ENCODE data around the gene FAM174B.
"Not testable (repeated sequence)": the region's sequence is repeated elsewhere in the genome, so short reads cannot be mapped to it uniquely, and the experiment has no call there.

Gene FAM174B

GRCh38 chr15:92616621-92617548 lies 38.7 kb downstream of the FAM174B start:
- DNase-seq, result no peak

GRCh38 chr15:92614791-92615785 lies 40.5 kb downstream of the FAM174B start:
- DNase-seq, result no peak

- no peak for DNase-seq
Observed at GRCh38 chr15:92614301-92614700, 41.3 kb downstream of the FAM174B start.

GRCh38 chr15:92613841-92614240 lies 41.7 kb downstream of the FAM174B start:
- no peak for DNase-seq

GRCh38 chr15:92612891-92613290 lies 42.7 kb downstream of the FAM174B start:
- DNase-seq, result no peak

GRCh38 chr15:92611995-92612745 lies 43.4 kb downstream of the FAM174B start:
- DNase-seq, result no peak

- DNase-seq, result no peak
Observed at GRCh38 chr15:92611150-92611549, 44.4 kb downstream of the FAM174B start.

- DNase-seq, result no peak
Observed at GRCh38 chr15:92610101-92610520, 45.5 kb downstream of the FAM174B start.

- no peak for DNase-seq
Observed at GRCh38 chr15:92608866-92609700, 46.5 kb downstream of the FAM174B start.

- not testable (repeated sequence) for DNase-seq
Observed at GRCh38 chr15:92606836-92607150, 48.8 kb downstream of the FAM174B start.

GRCh38 chr15:92606126-92606835 lies 49.3 kb downstream of the FAM174B start:
- no peak for DNase-seq

GRCh38 chr15:92605225-92605944 lies 50.2 kb downstream of the FAM174B start:
- no peak for DNase-seq

GRCh38 chr15:92603743-92604470 lies 51.7 kb downstream of the FAM174B start:
- DNase-seq, result no peak

GRCh38 chr15:92603278-92603677 lies 52.3 kb downstream of the FAM174B start:
- DNase-seq, result no peak

GRCh38 chr15:92602267-92602593 lies 53.3 kb downstream of the FAM174B start:
- no peak for DNase-seq

- DNase-seq, result no peak
Observed at GRCh38 chr15:92601592-92602266, 53.8 kb downstream of the FAM174B start.

- no peak for DNase-seq
Observed at GRCh38 chr15:92600856-92601255, 54.7 kb downstream of the FAM174B start.

GRCh38 chr15:92599394-92599970 lies 56.1 kb downstream of the FAM174B start:
- DNase-seq, result no peak

- no peak for DNase-seq
Observed at GRCh38 chr15:92597548-92597947, 58.0 kb downstream of the FAM174B start.
